A549 treated with ZK216348 at 1 μM for 4 hours (cell line): ENCODE measurements around the gene TM9SF1. TPM values are rescaled to one million over a fixed set of nuclear protein-coding genes. Genes with fewer than 3 reads are reported as not detected.

Experiments used
- total RNA-seq: library from RNA; stranded (reverse); fragments of 200-300 nt; extraction: Qiagen RNA extraction; gene quantifications from 5 replicates; pipeline ENCODE4 v1.2.3, GENCODE V29; 2022; ENCODE audit warnings: low read depth

Gene TM9SF1
- total RNA-seq, 1 experiment from 2014 or later = 66.9 TPM

Other genes starting within 250 kb of the TM9SF1 start
- 36.9 to 51.1 TPM (median 48.9 TPM) in 5 replicates for gene DHRS4, start 241.7 kb downstream of the TM9SF1 start, total RNA-seq
- 23.2 to 36.3 TPM (median 32.1 TPM) in 5 replicates for gene DHRS4L2, start 206.5 kb downstream of the TM9SF1 start, total RNA-seq
- gene CARMIL3, start 143.4 kb downstream of the TM9SF1 start, total RNA-seq = 0.22 to 0.74 TPM (median 0.60 TPM) in 5 replicates
- gene CPNE6, start 123.9 kb downstream of the TM9SF1 start, total RNA-seq = not detected in 5 replicates
- 13.5 to 21.1 TPM (median 19.2 TPM) in 5 replicates for gene PCK2, start 101.1 kb downstream of the TM9SF1 start, total RNA-seq
- gene DCAF11, start 80.7 kb downstream of the TM9SF1 start, total RNA-seq = 19.4 to 22.4 TPM (median 21.7 TPM) in 5 replicates
- 0.53 to 0.97 TPM (median 0.65 TPM) in 5 replicates for gene NRL, start 80.5 kb downstream of the TM9SF1 start, total RNA-seq
- not detected in 5 replicates for gene FITM1, start 64.8 kb downstream of the TM9SF1 start, total RNA-seq
- 149 to 185 TPM (median 165 TPM) in 5 replicates for gene PSME1, start 59.2 kb downstream of the TM9SF1 start, total RNA-seq
- 37.8 to 64.0 TPM (median 62.7 TPM) in 5 replicates for gene EMC9, start 53.9 kb downstream of the TM9SF1 start, total RNA-seq
- 149 to 205 TPM (median 163 TPM) in 5 replicates for gene PSME2, start 48.8 kb downstream of the TM9SF1 start, total RNA-seq
- gene RNF31, start 47.9 kb downstream of the TM9SF1 start, total RNA-seq = 14.7 to 35.4 TPM (median 31.7 TPM) in 5 replicates
- 15.5 to 24.9 TPM (median 19.7 TPM) in 5 replicates for gene IRF9, start 34.2 kb downstream of the TM9SF1 start, total RNA-seq
- 2.6 to 6.5 TPM (median 4.6 TPM) in 5 replicates for gene REC8, start 23.4 kb downstream of the TM9SF1 start, total RNA-seq
- 51.4 to 91.8 TPM (median 77.1 TPM) in 5 replicates for gene IPO4, start 6.6 kb downstream of the TM9SF1 start, total RNA-seq
- gene TSSK4, start 10.3 kb upstream of the TM9SF1 start, total RNA-seq = not detected in 5 replicates
- gene CHMP4A, start 18.0 kb upstream of the TM9SF1 start, total RNA-seq = 76.7 to 107 TPM (median 84.4 TPM) in 5 replicates
- gene MDP1, start 20.6 kb upstream of the TM9SF1 start, total RNA-seq = 22.6 to 33.8 TPM (median 29.9 TPM) in 5 replicates
- 456 to 538 TPM (median 471 TPM) in 5 replicates for gene NEDD8, start 36.9 kb upstream of the TM9SF1 start, total RNA-seq
- gene GMPR2, start 37.5 kb upstream of the TM9SF1 start, total RNA-seq = 53.6 to 67.0 TPM (median 57.2 TPM) in 5 replicates
- gene TINF2, start 47.2 kb upstream of the TM9SF1 start, total RNA-seq = 31.9 to 41.7 TPM (median 36.3 TPM) in 5 replicates
- 0.72 to 1.3 TPM (median 0.74 TPM) in 5 replicates for gene TGM1, start 67.7 kb upstream of the TM9SF1 start, total RNA-seq
- 13.7 to 19.6 TPM (median 18.4 TPM) in 5 replicates for gene RABGGTA, start 76.2 kb upstream of the TM9SF1 start, total RNA-seq
- 9.5 to 15.2 TPM (median 13.7 TPM) in 5 replicates for gene DHRS1, start 104.3 kb upstream of the TM9SF1 start, total RNA-seq
- gene NOP9, start 104.4 kb upstream of the TM9SF1 start, total RNA-seq = 11.6 to 19.3 TPM (median 18.7 TPM) in 5 replicates
- gene CIDEB, start 112.5 kb upstream of the TM9SF1 start, total RNA-seq = 0.12 to 0.21 TPM (median 0.18 TPM) in 4 of 5 replicates, not detected in the other
- gene LTB4R2, start 114.7 kb upstream of the TM9SF1 start, total RNA-seq = 2.0 to 6.3 TPM (median 5.6 TPM) in 5 replicates
- 3.2 to 6.8 TPM (median 5.9 TPM) in 5 replicates for gene LTB4R, start 116.1 kb upstream of the TM9SF1 start, total RNA-seq
- 0.21 TPM in 1 of 5 replicates, not detected in the others for gene ADCY4, start 139.6 kb upstream of the TM9SF1 start, total RNA-seq
- not detected in 5 replicates for gene RIPK3, start 144.6 kb upstream of the TM9SF1 start, total RNA-seq
- gene NFATC4, start 172.7 kb upstream of the TM9SF1 start, total RNA-seq = 0.15 to 0.36 TPM (median 0.25 TPM) in 4 of 5 replicates, not detected in the other
- gene NYNRIN, start 203.6 kb upstream of the TM9SF1 start, total RNA-seq = 0.25 to 0.57 TPM (median 0.27 TPM) in 5 replicates
- 0.59 to 2.1 TPM (median 1.1 TPM) in 5 replicates for gene CBLN3, start 234.2 kb upstream of the TM9SF1 start, total RNA-seq
- gene KHNYN, start 234.5 kb upstream of the TM9SF1 start, total RNA-seq = 19.8 to 31.7 TPM (median 27.3 TPM) in 5 replicates
- 33.1 to 53.2 TPM (median 49.6 TPM) in 5 replicates for gene SDR39U1, start 247.3 kb upstream of the TM9SF1 start, total RNA-seq